ENCODE data around the gene CNPY3. TPM values are rescaled to one million over a fixed set of nuclear protein-coding genes. Genes with fewer than 3 reads are reported as not detected.

Gene CNPY3
- total RNA-seq, 2 experiments from 2014 or later, result 37.6 to 41.0 TPM

GRCh38 chr6:42921801-42922200, 7.5 kb upstream of the CNPY3 start:
- CTCF ChIA-PET, result no interaction called here
- intact Hi-C loops (cut with micrococcal nuclease), result no loop called here
- H3K27me3 Mint-ChIP-seq (ENCODE audit: low read depth), result no peaks in the 10 kb centered on the region
- H3K36me3 Mint-ChIP-seq (ENCODE audit: low read depth), result no peaks in the 10 kb centered on the region
- no peaks in the 10 kb centered on the region for H3K4me1 Mint-ChIP-seq (ENCODE audit: low read depth)
- H3K4me3 Mint-ChIP-seq, result no peak overlapping the region
- H3K27ac Mint-ChIP-seq, result no peak overlapping the region
- H3K9me3 Mint-ChIP-seq, result no peaks in the 10 kb centered on the region
- DNase-seq, result no peak

- intact Hi-C loops (cut with micrococcal nuclease), result no loop called here
- no peak for DNase-seq
- Mint-ChIP-seq H3K36me3 (ENCODE audit: low read depth) (peaks cover 3% of the 10 kb centered on the region), H3K27me3 (ENCODE audit: low read depth) (no peaks in the 10 kb centered on the region), H3K4me1 (ENCODE audit: low read depth) (peaks cover 5% of the 10 kb centered on the region), H3K9me3 (no peaks in the 10 kb centered on the region), H3K27ac (no peak overlapping the region), H3K4me3 (no peak overlapping the region)
- CTCF ChIA-PET, result no interaction called here
Observed at GRCh38 chr6:42923666-42924065, 5.6 kb upstream of the CNPY3 start.

GRCh38 chr6:42925248-42925857, 3.9 kb upstream of the CNPY3 start:
- no peak for DNase-seq
- H3K36me3 Mint-ChIP-seq (ENCODE audit: low read depth), result peaks cover 6% of the 10 kb centered on the region
- H3K4me3 Mint-ChIP-seq, result no peak overlapping the region
- intact Hi-C loops (cut with micrococcal nuclease), result loop anchor here (5.0 kb wide), 1 partner anchor 143 kb away; the partner anchor contains the start of gene BICRAL
- H3K4me1 Mint-ChIP-seq (ENCODE audit: low read depth), result peaks cover 8% of the 10 kb centered on the region
- no peaks in the 10 kb centered on the region for H3K27me3 Mint-ChIP-seq (ENCODE audit: low read depth)
- H3K27ac Mint-ChIP-seq, result no peak overlapping the region
- CTCF ChIA-PET, result no interaction called here
- no peaks in the 10 kb centered on the region for H3K9me3 Mint-ChIP-seq

GRCh38 chr6:42929821-42930360, 611 bp downstream of the CNPY3 start:
- peak overlapping the region; percentile 100 for H3K4me3 Mint-ChIP-seq
- intact Hi-C loops (cut with micrococcal nuclease), result loop anchor here (1.0 to 5.0 kb wide), 13 partner anchors 40 to 641 kb away; partner anchors contain the start of genes ABCC10, BICRAL, CUL7 and KLC4
- no peaks in the 10 kb centered on the region for H3K27me3 Mint-ChIP-seq (ENCODE audit: low read depth)
- CTCF ChIA-PET, result interaction anchor here (0.5 to 2.5 kb wide), 11 partner anchors 9 to 264 kb away, joined by 3 to 8 read pairs (median 4); partner anchors contain the start of gene PPP2R5D
- peaks cover 40% of the 10 kb centered on the region for H3K4me1 Mint-ChIP-seq (ENCODE audit: low read depth)
- peaks cover 23% of the 10 kb centered on the region for H3K36me3 Mint-ChIP-seq (ENCODE audit: low read depth)
- H3K9me3 Mint-ChIP-seq, result no peaks in the 10 kb centered on the region
- peak; percentile 82 for DNase-seq
- H3K27ac Mint-ChIP-seq, result peak overlapping the region; percentile 100

- DNase-seq, result no peak
- Mint-ChIP-seq H3K4me3 (peak overlapping the region; percentile 5), H3K4me1 (ENCODE audit: low read depth) (peaks cover 43% of the 10 kb centered on the region), H3K27ac (peak overlapping the region; percentile 77), H3K27me3 (ENCODE audit: low read depth) (no peaks in the 10 kb centered on the region), H3K9me3 (no peaks in the 10 kb centered on the region), H3K36me3 (ENCODE audit: low read depth) (peaks cover 30% of the 10 kb centered on the region)
- CTCF ChIA-PET, result interaction anchor here (1.0 kb wide), 1 partner anchor 43 kb away, joined by 3 read pairs; no protein-coding TSS in a partner anchor
- intact Hi-C loops (cut with micrococcal nuclease), result no loop called here
Observed at GRCh38 chr6:42932412-42932811, 3.1 kb downstream of the CNPY3 start.

GRCh38 chr6:42933205-42933604, 3.9 kb downstream of the CNPY3 start:
- H3K9me3 Mint-ChIP-seq, result no peaks in the 10 kb centered on the region
- H3K36me3 Mint-ChIP-seq (ENCODE audit: low read depth), result peaks cover 34% of the 10 kb centered on the region
- no peak for DNase-seq
- intact Hi-C loops (cut with micrococcal nuclease), result no loop called here
- peak overlapping the region; percentile 47 for H3K27ac Mint-ChIP-seq
- CTCF ChIA-PET, result no interaction called here
- peaks cover 43% of the 10 kb centered on the region for H3K4me1 Mint-ChIP-seq (ENCODE audit: low read depth)
- no peak overlapping the region for H3K4me3 Mint-ChIP-seq
- no peaks in the 10 kb centered on the region for H3K27me3 Mint-ChIP-seq (ENCODE audit: low read depth)

GRCh38 chr6:42935322-42935721, 6.0 kb downstream of the CNPY3 start:
- Mint-ChIP-seq H3K4me1 (ENCODE audit: low read depth) (peaks cover 35% of the 10 kb centered on the region), H3K9me3 (no peaks in the 10 kb centered on the region), H3K27ac (no peak overlapping the region), H3K27me3 (ENCODE audit: low read depth) (no peaks in the 10 kb centered on the region), H3K36me3 (ENCODE audit: low read depth) (peaks cover 32% of the 10 kb centered on the region), H3K4me3 (no peak overlapping the region)
- CTCF ChIA-PET, result no interaction called here
- DNase-seq, result no peak
- intact Hi-C loops (cut with micrococcal nuclease), result no loop called here

- no peaks in the 10 kb centered on the region for H3K27me3 Mint-ChIP-seq (ENCODE audit: low read depth)
- no peak overlapping the region for H3K4me3 Mint-ChIP-seq
- peaks cover 30% of the 10 kb centered on the region for H3K36me3 Mint-ChIP-seq (ENCODE audit: low read depth)
- H3K27ac Mint-ChIP-seq, result no peak overlapping the region
- CTCF ChIA-PET, result interaction anchor here (0.6 to 0.7 kb wide), 2 partner anchors 22 to 1473 kb away, joined by 3 to 5 read pairs; no protein-coding TSS in a partner anchor
- DNase-seq, result no peak
- intact Hi-C loops (cut with micrococcal nuclease), result no loop called here
- H3K9me3 Mint-ChIP-seq, result no peaks in the 10 kb centered on the region
- peaks cover 24% of the 10 kb centered on the region for H3K4me1 Mint-ChIP-seq (ENCODE audit: low read depth)
Observed at GRCh38 chr6:42936398-42936797, 7.1 kb downstream of the CNPY3 start.

GRCh38 chr6:42937548-42938427, 8.5 kb downstream of the CNPY3 start:
- H3K4me1 Mint-ChIP-seq (ENCODE audit: low read depth), result peaks cover 12% of the 10 kb centered on the region
- no peak overlapping the region for H3K4me3 Mint-ChIP-seq
- no peak overlapping the region for H3K27ac Mint-ChIP-seq
- intact Hi-C loops (cut with micrococcal nuclease), result no loop called here
- no peaks in the 10 kb centered on the region for H3K9me3 Mint-ChIP-seq
- DNase-seq, result no peak
- H3K27me3 Mint-ChIP-seq (ENCODE audit: low read depth), result no peaks in the 10 kb centered on the region
- CTCF ChIA-PET, result no interaction called here
- H3K36me3 Mint-ChIP-seq (ENCODE audit: low read depth), result peaks cover 22% of the 10 kb centered on the region

GRCh38 chr6:42938428-42938796, 9.1 kb downstream of the CNPY3 start:
- Mint-ChIP-seq H3K27me3 (ENCODE audit: low read depth) (no peaks in the 10 kb centered on the region), H3K36me3 (ENCODE audit: low read depth) (peaks cover 22% of the 10 kb centered on the region), H3K4me1 (ENCODE audit: low read depth) (peaks cover 5% of the 10 kb centered on the region), H3K4me3 (no peak overlapping the region), H3K27ac (no peak overlapping the region), H3K9me3 (no peaks in the 10 kb centered on the region)
- CTCF ChIA-PET, result interaction anchor here (1.2 kb wide), 1 partner anchor 9 kb away, joined by 4 read pairs; the partner anchor contains the start of gene CNPY3
- DNase-seq, result no peak
- intact Hi-C loops (cut with micrococcal nuclease), result no loop called here

- Mint-ChIP-seq H3K9me3 (no peaks in the 10 kb centered on the region), H3K36me3 (ENCODE audit: low read depth) (peaks cover 27% of the 10 kb centered on the region), H3K4me1 (ENCODE audit: low read depth) (peaks cover 2% of the 10 kb centered on the region), H3K4me3 (no peak overlapping the region), H3K27me3 (ENCODE audit: low read depth) (no peaks in the 10 kb centered on the region), H3K27ac (no peak overlapping the region)
- intact Hi-C loops (cut with micrococcal nuclease), result no loop called here
- DNase-seq, result no peak
- CTCF ChIA-PET, result interaction anchor here (1.2 kb wide), 1 partner anchor 9 kb away, joined by 4 read pairs; the partner anchor contains the start of gene CNPY3
Observed at GRCh38 chr6:42938987-42939809, 9.9 kb downstream of the CNPY3 start.

- peaks cover 2% of the 10 kb centered on the region for H3K4me1 Mint-ChIP-seq (ENCODE audit: low read depth)
- H3K36me3 Mint-ChIP-seq (ENCODE audit: low read depth), result peaks cover 26% of the 10 kb centered on the region
- no peak overlapping the region for H3K4me3 Mint-ChIP-seq
- DNase-seq, result no peak
- CTCF ChIA-PET, result no interaction called here
- H3K27me3 Mint-ChIP-seq (ENCODE audit: low read depth), result no peaks in the 10 kb centered on the region
- intact Hi-C loops (cut with micrococcal nuclease), result no loop called here
- no peak overlapping the region for H3K27ac Mint-ChIP-seq
- H3K9me3 Mint-ChIP-seq, result no peaks in the 10 kb centered on the region
Observed at GRCh38 chr6:42939810-42940167, 10.5 kb downstream of the CNPY3 start.

Data from activated naive CD4-positive, alpha-beta T cell treated with anti-CD3 and anti-CD28 coated beads for 36 hours (primary cell).